ENCODE measurements around the gene RBMXL3.

RBMXL3 gene

DNA sequence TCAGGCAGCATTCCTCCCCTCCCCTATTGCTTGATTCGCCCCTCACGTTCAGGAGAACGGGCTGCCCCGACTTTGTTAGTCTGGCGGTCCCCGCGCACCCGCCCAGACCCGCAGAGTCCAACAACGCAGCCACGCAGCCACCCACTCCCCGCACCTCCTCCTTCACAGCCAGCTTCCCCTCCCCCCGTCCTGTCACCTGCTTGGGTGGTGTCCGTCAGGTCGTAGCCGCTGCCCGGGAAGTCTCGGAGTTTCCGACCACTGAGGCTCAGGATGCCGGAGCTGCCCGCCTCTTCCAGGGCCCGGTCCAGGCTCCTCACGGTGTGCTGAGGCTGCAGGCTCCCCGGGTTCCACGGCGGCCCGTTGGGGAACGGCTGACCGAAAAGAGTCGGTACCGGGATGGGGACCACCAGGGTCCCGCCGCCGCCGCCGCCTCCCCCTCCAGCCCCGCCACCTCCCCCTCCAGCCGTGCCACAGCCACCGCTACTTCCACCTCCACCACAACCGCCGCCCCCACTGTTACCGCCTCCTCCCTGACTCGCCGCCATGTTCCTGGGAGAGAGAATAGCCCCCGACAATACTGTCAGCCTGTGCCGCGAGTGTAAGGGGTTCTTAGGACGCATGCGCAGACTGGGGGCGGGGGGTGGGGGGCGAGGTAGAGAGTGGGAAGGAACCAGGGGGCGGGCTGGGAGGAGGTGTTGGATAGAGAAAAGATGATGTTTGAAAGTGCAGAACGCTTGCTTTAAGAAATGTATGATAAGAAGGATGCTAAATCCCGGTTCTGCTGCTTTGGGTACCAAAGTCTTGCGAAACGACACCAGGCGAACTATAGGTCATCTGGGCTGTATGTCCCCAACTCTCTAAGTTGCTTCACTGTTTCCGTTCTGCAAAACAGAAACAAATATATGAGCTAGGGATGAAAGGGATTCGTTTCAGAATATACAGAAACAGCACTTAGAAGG, 44.6 kb downstream of the RBMXL3 start, which contains the start of gene LRCH2:
Gene LRCH2, minus strand, starts transcription at position 600 of the 959 bp plus-strand sequence. Its CDS starts 55 bp downstream, at position 545.
- DNase-seq (ENCODE audit: low read depth in 2 of 2): no peak

DNA sequence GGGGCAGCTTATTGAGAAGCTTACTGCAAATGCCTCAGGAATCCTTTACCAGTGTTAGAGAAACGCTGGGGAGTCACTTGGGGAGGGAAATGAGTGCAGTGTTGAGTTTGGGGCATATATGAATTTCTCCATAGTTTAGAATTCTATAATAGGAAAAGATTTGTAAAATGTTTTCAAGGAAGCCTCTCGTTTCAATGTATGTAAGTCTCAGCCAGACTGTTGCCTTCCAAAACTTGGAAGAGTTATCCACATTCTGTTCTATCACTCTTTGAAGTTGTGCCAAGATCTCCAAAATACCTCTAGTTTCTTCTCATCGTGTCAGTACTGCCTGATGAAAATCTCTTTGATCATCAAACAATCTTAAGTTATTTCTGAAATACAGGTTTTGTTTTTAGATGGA, 45.3 kb downstream of the RBMXL3 start:
- no peak for DNase-seq (ENCODE audit: low read depth in 2 of 2)

DNA sequence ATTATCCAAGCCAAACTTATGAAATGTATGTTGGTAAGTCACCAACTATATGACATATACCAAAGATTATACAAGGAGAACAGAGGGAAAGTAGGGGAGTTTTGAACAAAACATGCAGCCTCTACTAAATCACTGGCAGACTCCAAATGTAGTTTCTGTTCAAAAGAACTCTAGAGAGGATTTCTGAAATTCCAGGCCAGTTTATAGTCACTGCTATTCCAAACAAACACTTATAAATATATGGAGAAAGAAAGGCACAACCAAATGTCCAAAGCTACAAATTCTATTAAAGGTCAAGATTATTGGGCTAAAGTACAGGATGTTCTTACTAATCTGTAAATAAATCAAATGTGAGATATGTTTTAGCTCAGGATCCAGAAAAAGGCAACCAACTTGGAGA, 47.4 kb downstream of the RBMXL3 start:
- no peak for DNase-seq (ENCODE audit: low read depth in 2 of 2)

DNA sequence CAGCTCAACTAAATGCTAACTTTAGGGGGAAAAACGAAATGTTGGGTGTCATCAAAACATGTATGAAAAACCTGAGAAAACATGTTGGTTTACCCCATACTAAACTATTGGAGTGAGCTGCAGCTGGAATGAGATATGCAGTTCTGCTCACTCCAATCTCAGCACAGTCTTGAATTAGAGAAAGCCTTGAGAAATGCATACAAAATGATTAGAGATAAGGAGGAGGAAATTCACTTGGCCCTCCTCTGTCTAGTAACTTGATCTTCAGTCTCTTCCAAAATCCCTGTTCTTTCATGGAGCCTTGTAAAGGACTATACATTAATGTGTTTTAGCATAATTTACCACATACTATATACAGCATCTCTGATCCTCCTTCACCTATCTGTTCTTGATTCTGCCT, 47.8 kb downstream of the RBMXL3 start:
- DNase-seq (ENCODE audit: low read depth in 2 of 2): no peak

Measured in stimulated activated CD8-positive, alpha-beta memory T cell treated with anti-CD3 and anti-CD28 coated beads, Interleukin-15, amount 100 ng/mL, for 4 hours (primary cell).